GM18499 (cell line): ENCODE data around the gene KAZN.

Experiments
- ATAC-seq: cut with Tn5 transposase; IDR thresholded peaks from one replicate; pipeline ENCODE4 v1.9.1; 2021; ENCODE audit warnings: moderate number of reproducible peaks; ENCODE audit not compliant: insufficient read depth, unreplicated experiment

Gene KAZN

GRCh38 chr1:14583788-14584187 lies 14.7 kb upstream of the KAZN start:
- ATAC-seq = no peak

- no peak for ATAC-seq
Observed at GRCh38 chr1:14585728-14586127, 12.8 kb upstream of the KAZN start.

- no peak for ATAC-seq
Observed at GRCh38 chr1:14590411-14591180, 7.9 kb upstream of the KAZN start.

- ATAC-seq = no peak
Observed at GRCh38 chr1:14591600-14591999, 6.9 kb upstream of the KAZN start.

- no peak for ATAC-seq
Observed at GRCh38 chr1:14592004-14592631, 6.4 kb upstream of the KAZN start.

GRCh38 chr1:14593302-14593701 lies 5.2 kb upstream of the KAZN start:
- ATAC-seq = no peak

GRCh38 chr1:14594045-14594444 lies 4.4 kb upstream of the KAZN start:
- no peak for ATAC-seq

GRCh38 chr1:14596591-14596990 lies 1.9 kb upstream of the KAZN start:
- no peak for ATAC-seq

- no peak for ATAC-seq
Observed at GRCh38 chr1:14597343-14598006, 1.0 kb upstream of the KAZN start.

- no peak for ATAC-seq
Observed at GRCh38 chr1:14598007-14598497, 433 bp upstream of the KAZN start.

- no peak for ATAC-seq
Observed at GRCh38 chr1:14599183-14599791, 802 bp downstream of the KAZN start.

GRCh38 chr1:14599800-14600199 lies 1.3 kb downstream of the KAZN start:
- ATAC-seq = no peak

GRCh38 chr1:14600405-14601112 lies 2.1 kb downstream of the KAZN start:
- ATAC-seq = no peak

GRCh38 chr1:14602136-14602535 lies 3.7 kb downstream of the KAZN start:
- ATAC-seq = no peak

GRCh38 chr1:14603645-14604044 lies 5.2 kb downstream of the KAZN start:
- no peak for ATAC-seq

- no peak for ATAC-seq
Observed at GRCh38 chr1:14604414-14604813, 5.9 kb downstream of the KAZN start.

GRCh38 chr1:14605945-14606344 lies 7.5 kb downstream of the KAZN start:
- no peak for ATAC-seq

- ATAC-seq = no peak
Observed at GRCh38 chr1:14606632-14607031, 8.1 kb downstream of the KAZN start.

- no peak for ATAC-seq
Observed at GRCh38 chr1:14607295-14607694, 8.8 kb downstream of the KAZN start.

GRCh38 chr1:14608308-14608707 lies 9.8 kb downstream of the KAZN start:
- no peak for ATAC-seq
